H1 (cell line): ENCODE measurements around the gene ADAM12. TPM values are rescaled to one million over a fixed set of nuclear protein-coding genes. Genes with fewer than 3 reads are reported as not detected.

Experiments
- GABPA ChIP-seq: IDR thresholded peaks from 2 replicates; pipeline ENCODE4 v1.6.1; 2011; ENCODE audit warnings: mild to moderate bottlenecking, low read length, moderate library complexity, borderline replicate concordance; ENCODE audit not compliant: insufficient read depth
- HDAC2 ChIP-seq, 2 experiments: fragments of 300-600 bp in 1 of 2; sonication (generic) in 1 of 2; IDR thresholded peaks; 2 replicates each; pipeline ENCODE4 v1.6.1; 2011 to 2012; ENCODE audit warnings: low read depth in 2 of 2, low read length in 2 of 2, mild to moderate bottlenecking in 2 of 2, moderate library complexity in 2 of 2, borderline replicate concordance in 1 of 2, inconsistent platforms in 1 of 2
- RFX5 ChIP-seq: IDR thresholded peaks from 2 replicates; pipeline ENCODE4 v1.6.1; 2011; ENCODE audit warnings: low read depth, low read length, improper control_type of control experiment, borderline replicate concordance
- TAF7 ChIP-seq: optimal IDR thresholded peaks from 2 replicates; pipeline ENCODE3; 2011; ENCODE audit warnings: low read depth, mild to moderate bottlenecking, inconsistent platforms, low read length, moderate library complexity, borderline replicate concordance
- polyA plus RNA-seq, 7 experiments: library from polyadenylated mRNA; depleted of rRNA in 3 of 7; stranded (reverse) in 5 of 7; unstranded in 2 of 7; fragments of >200 nt in 5 of 7; fragments of 200-250 nt in 2 of 7; gene quantifications; 1 replicate in 5 of 7; 2 replicates in 1 of 7; 4 replicates in 1 of 7; pipeline versions ENCODE4 v1.2.1 to v1.2.3, GENCODE V29; 2011 to 2013; ENCODE audit warnings: missing spikeins in 2 of 7, mixed read lengths in 2 of 7
- total RNA-seq: library from RNA; stranded (reverse); fragmentation: NEBNext Ultra II Directional; extraction: Animal tissue kit (Norgen Biotek cat#: 25700); gene quantifications from 2 replicates; pipeline ENCODE4 v1.2.1, GENCODE V29; 2021

The ADAM12 gene
- total and polyA plus RNA-seq, 2 of the 8 experiments (the other 6 are each of a cell fraction or from before 2014, with no cell fraction given), result 0.07 to 0.17 TPM

- no peak for TF ChIP-seq GABPA
- no peak for TF ChIP-seq RFX5
- no peak for TF ChIP-seq HDAC2 (IDR thresholded peaks at IDR 0.05; ENCODE audit: borderline replicate concordance in 1 of 2, low read depth in 2 of 2, low read length in 2 of 2)
- no peak for TF ChIP-seq TAF7
Measured at GRCh38 chr10:126021833-126022500, 366.3 kb downstream of the ADAM12 start (continued).
